ENCODE measurements around the gene PTPRH. TPM values are rescaled to one million over a fixed set of nuclear protein-coding genes. Genes with fewer than 3 reads are reported as not detected.
A peak's percentile ranks its signal among the peaks of the same experiment; 100 is the strongest.

The PTPRH gene
- total RNA-seq, result 10 to 100 TPM in 3 of 6 experiments, 1 to 10 TPM in 3; 4.2 to 25.9 (median 12.9) TPM
- long read RNA-seq, result 0 reads

GRCh38 chr19:55208880-55209692, at the start of gene PTPRH:
Gene PTPRH (minus strand): TSS chr19:55209501. CDS start chr19:55209433, 68 bp downstream.
- Histone ChIP-seq H3K9me3 (no peaks in the 10 kb centered on the region), H3K36me3 (no peaks in the 10 kb centered on the region), H3K4me3 (no peak within 1 kb of the TSS), H3K27ac (peak within 1 kb of the TSS in 1 of 3 donors; percentile 67), H3K27me3 (no peaks in the 10 kb centered on the region), H3K4me1 (peaks cover 0 to 7% (median 0%) of the 10 kb centered on the region in 4 donors)
- intact Hi-C loops (cut with DNase I), result no loop called here
- ATAC-seq (peak in 1 of 4 donors; percentile 25), DNase-seq (peak in 1 of 3 donors; percentile 57)
- TF ChIP-seq CTCF (IDR thresholded peaks at IDR 0.05) (no peak), POLR2A (IDR thresholded peaks at IDR 0.05) (no peak)
- 48% methylated on average over 3 of the region's 18 CpGs for WGBS (ENCODE audit: insufficient coverage, low coverage, low lambda C conversion rate, missing lambda C conversion rate)

DNA sequence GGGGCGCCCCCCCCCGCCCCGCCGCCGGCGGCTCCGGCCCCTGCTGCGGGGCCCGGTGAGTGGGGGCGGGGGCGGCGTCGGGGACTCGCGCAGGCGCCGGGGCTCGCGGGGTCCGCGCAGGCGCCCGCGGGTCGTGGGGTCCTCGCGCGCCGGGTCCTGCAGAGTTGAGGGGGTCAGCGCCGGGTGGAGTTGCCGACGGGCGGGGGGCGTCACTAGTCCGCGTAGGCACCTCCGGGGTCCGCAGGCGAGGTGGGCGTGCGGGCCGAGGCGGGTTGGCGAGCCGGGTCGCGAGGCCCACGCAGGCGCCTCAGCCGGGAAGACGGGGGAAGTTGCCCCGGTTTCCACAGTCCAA, 49.2 kb upstream of the PTPRH start:
- Histone ChIP-seq H3K4me1 (peaks cover 0 to 28% (median 14%) of the 10 kb centered on the region in 4 donors), H3K27ac (peak overlapping the region; percentile 48 to 88 (median 86)), H3K4me3 (peak overlapping the region; percentile 85 to 96 (median 94)), H3K36me3 (no peaks in the 10 kb centered on the region), H3K27me3 (no peaks in the 10 kb centered on the region), H3K9me3 (peaks cover 0 to 2% (median 0%) of the 10 kb centered on the region in 4 donors)
- intact Hi-C loops (cut with DNase I), result loop anchor here in 1 of 2 donors (10.0 kb wide), 1 partner anchor 64 kb away; no protein-coding TSS in a partner anchor
- ATAC-seq (peak in 3 of 4 donors; percentile 7 to 25 (median 17)), DNase-seq (no peak)
- TF ChIP-seq POLR2A (IDR thresholded peaks at IDR 0.05), result no peak
- WGBS (ENCODE audit: insufficient coverage, low coverage, low lambda C conversion rate, missing lambda C conversion rate), result 0% methylated on average over 5 of the region's 53 CpGs

- Histone ChIP-seq H3K27me3 (no peaks in the 10 kb centered on the region), H3K4me1 (peaks cover 0 to 28% (median 14%) of the 10 kb centered on the region in 4 donors), H3K27ac (peak overlapping the region; percentile 2 to 88 (median 86)), H3K9me3 (peaks cover 0 to 2% (median 0%) of the 10 kb centered on the region in 4 donors), H3K4me3 (peak overlapping the region; percentile 85 to 96 (median 94)), H3K36me3 (no peaks in the 10 kb centered on the region)
- ATAC-seq (no peak), DNase-seq (no peak)
- TF ChIP-seq POLR2A (IDR thresholded peaks at IDR 0.05) (no peak), CTCF (IDR thresholded peaks at IDR 0.05) (no peak)
- intact Hi-C loops (cut with DNase I), result loop anchor here in 1 of 2 donors (10.0 kb wide), 1 partner anchor 63 kb away; no protein-coding TSS in a partner anchor
- 2% methylated on average over 42 of the region's 51 CpGs for WGBS (ENCODE audit: insufficient coverage, low coverage, low lambda C conversion rate, missing lambda C conversion rate)
These were observed 48.4 kb upstream of the PTPRH start for GRCh38 chr19:55257461-55258420.

GRCh38 chr19:55256562-55257460, 47.5 kb upstream of the PTPRH start:
- intact Hi-C loops (cut with DNase I), result loop anchor here in 1 of 2 donors (10.0 kb wide), 1 partner anchor 62 kb away; no protein-coding TSS in a partner anchor
- DNase-seq (no peak), ATAC-seq (no peak)
- Histone ChIP-seq H3K36me3 (no peaks in the 10 kb centered on the region), H3K4me1 (peaks cover 0 to 28% (median 14%) of the 10 kb centered on the region in 4 donors), H3K4me3 (peak overlapping the region; percentile 85 to 96 (median 94)), H3K9me3 (peaks cover 0 to 2% (median 0%) of the 10 kb centered on the region in 4 donors), H3K27ac (no peak overlapping the region), H3K27me3 (no peaks in the 10 kb centered on the region)
- WGBS (ENCODE audit: insufficient coverage, low coverage, low lambda C conversion rate, missing lambda C conversion rate), result 44% methylated on average over 19 of the region's 22 CpGs
- TF ChIP-seq POLR2A (IDR thresholded peaks at IDR 0.05) (no peak), CTCF (IDR thresholded peaks at IDR 0.05) (no peak)

Data from right lobe of liver (tissue), 6 donors.